ENCODE results near the gene TFR2. TPM values are rescaled to one million over a fixed set of nuclear protein-coding genes. Genes with fewer than 3 reads are reported as not detected.

Gene TFR2
- total and polyA plus RNA-seq, 9 of the 15 experiments (the other 6 are each of a cell fraction or from before 2014, with no cell fraction given) = 3.8 to 123 (median 51.1) TPM

GRCh38 chr7:100682228-100682741, 40.9 kb upstream of the TFR2 start:
- no peak overlapping the region for H3K9ac ChIP-seq (ENCODE audit: insufficient read depth in 1 of 2, low read depth in 2 of 2, low read length in 2 of 2)
- ChIA-PET CTCF (ENCODE audit: low intra/inter-chr PET ratio) (interaction anchor here (0.6 kb wide), 1 partner anchor 51 kb away, joined by 4 read pairs; no protein-coding TSS in a partner anchor), POLR2A (interaction anchor here (0.7 to 1.4 kb wide), 4 partner anchors 9 to 185 kb away, joined by 3 to 11 read pairs (median 3); partner anchors contain the start of genes FBXO24 and LRCH4)
- ATAC-seq (no peak), FAIRE-seq (no peak), DNase-seq (ENCODE audit: extremely low read depth in 1 of 4, low spot score in 3 of 4) (peak in 2 of 4 experiments; percentile 45 to 48)
- intact Hi-C loops (cut with micrococcal nuclease) (no loop called here), in situ Hi-C loops (cut with MboI) (no loop called here)
- no peaks in the 10 kb centered on the region for H3K9me3 ChIP-seq (replicated peaks; ENCODE audit: control insufficient read depth, insufficient read depth, low read depth, low read length)
- H4K20me1 ChIP-seq (replicated peaks; ENCODE audit: control insufficient read depth, insufficient read depth, low read length) = peaks cover 22% of the 10 kb centered on the region; the same call in 1 of the 2 replicates
- no TSS peak for BruUV-seq (replicated peaks)
- H3K27ac ChIP-seq (ENCODE audit: extremely low read depth, low read depth, low read length) = no peak overlapping the region
- H2AFZ ChIP-seq (ENCODE audit: low read depth, low read length) = no peak overlapping the region
- WGBS (ENCODE audit: insufficient coverage, low coverage, missing lambda C conversion rate) = 71% methylated on average over 23 of the region's 25 CpGs
- H3K4me3 ChIP-seq = no peak overlapping the region
- H3K4me2 ChIP-seq (ENCODE audit: insufficient read depth, low read length) = no peak overlapping the region
- H3K79me2 ChIP-seq (ENCODE audit: control insufficient read depth, insufficient read depth, low read length) = peaks cover 10% of the 10 kb centered on the region; the same call in 1 of the 3 replicates
- no peaks in the 10 kb centered on the region for H3K27me3 ChIP-seq (ENCODE audit: control insufficient read depth in 2 of 2, insufficient read depth in 2 of 2, low read length in 2 of 2)
- H3K9me1 ChIP-seq (ENCODE audit: control insufficient read depth, insufficient read depth, low read length) = no peaks in the 10 kb centered on the region
- H3K36me3 ChIP-seq (ENCODE audit: control insufficient read depth, insufficient read depth, low read length) = peaks cover 100% of the 10 kb centered on the region; the same call in 2 of the 3 replicates
- H3K4me1 ChIP-seq (replicated peaks in 1 of 2; ENCODE audit: control insufficient read depth in 2 of 2, insufficient read depth in 2 of 2, low read length in 2 of 2) = peaks cover 4 to 85% of the 10 kb centered on the region in 2 experiments; a peak in 4 of 5 replicates
- TF ChIP-seq MAX (CRISPR knock-in tag; IDR thresholded peaks at IDR 0.05) (no peak), ZNF121 (CRISPR knock-in tag; conservative IDR thresholded peaks at IDR 0.05) (no peak), NUFIP1 (IDR thresholded peaks at IDR 0.05; ENCODE audit: partially characterized antibody) (no peak), DACH1 (IDR thresholded peaks at IDR 0.05; ENCODE audit: partially characterized antibody) (peak; percentile 59), CREB5 (CRISPR knock-in tag; IDR thresholded peaks at IDR 0.05) (no peak), ZNF79 (CRISPR knock-in tag; IDR thresholded peaks at IDR 0.05; ENCODE audit: low read depth) (no peak), POLR2A (conservative IDR thresholded peaks at IDR 0.05) (0 out of 2 replicates have a peak, but pooled peaks have one; percentile 10), HDAC1 (IDR thresholded peaks at IDR 0.05) (no peak), MLX (CRISPR knock-in tag; conservative IDR thresholded peaks at IDR 0.05) (no peak), CHD2 (IDR thresholded peaks at IDR 0.05; ENCODE audit: low read depth, low read length) (no peak), SMARCA5 (IDR thresholded peaks at IDR 0.05) (no peak), POLR2AphosphoS2 (IDR thresholded peaks at IDR 0.05; ENCODE audit: low read length) (no peak), KDM1A (IDR thresholded peaks at IDR 0.05) (no peak), ARID1B (IDR thresholded peaks at IDR 0.05) (peak; percentile 44), FOXP1 (CRISPR knock-in tag; IDR thresholded peaks at IDR 0.05) (no peak), EP300 (IDR thresholded peaks at IDR 0.05; ENCODE audit: low read length) (no peak)
- TF ChIP-seq, protein P1, sequence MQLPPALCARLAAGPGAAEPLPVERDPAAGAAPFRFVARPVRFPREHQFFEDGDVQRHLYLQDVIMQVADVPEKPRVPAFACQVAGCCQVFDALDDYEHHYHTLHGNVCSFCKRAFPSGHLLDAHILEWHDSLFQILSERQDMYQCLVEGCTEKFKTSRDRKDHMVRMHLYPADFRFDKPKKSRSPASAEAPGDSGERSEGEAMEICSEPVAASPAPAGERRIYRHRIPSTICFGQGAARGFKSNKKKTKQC (CRISPR knock-in tag; IDR thresholded peaks at IDR 0.05) = no peak
- TF ChIP-seq, protein P2, sequence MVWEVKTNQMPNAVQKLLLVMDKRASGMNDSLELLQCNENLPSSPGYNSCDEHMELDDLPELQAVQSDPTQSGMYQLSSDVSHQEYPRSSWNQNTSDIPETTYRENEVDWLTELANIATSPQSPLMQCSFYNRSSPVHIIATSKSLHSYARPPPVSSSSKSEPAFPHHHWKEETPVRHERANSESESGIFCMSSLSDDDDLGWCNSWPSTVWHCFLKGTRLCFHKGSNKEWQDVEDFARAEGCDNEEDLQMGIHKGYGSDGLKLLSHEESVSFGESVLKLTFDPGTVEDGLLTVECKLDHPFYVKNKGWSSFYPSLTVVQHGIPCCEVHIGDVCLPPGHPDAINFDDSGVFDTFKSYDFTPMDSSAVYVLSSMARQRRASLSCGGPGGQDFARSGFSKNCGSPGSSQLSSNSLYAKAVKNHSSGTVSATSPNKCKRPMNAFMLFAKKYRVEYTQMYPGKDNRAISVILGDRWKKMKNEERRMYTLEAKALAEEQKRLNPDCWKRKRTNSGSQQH (CRISPR knock-in tag; IDR thresholded peaks at IDR 0.05) = no peak
- TF ChIP-seq, protein P3, sequence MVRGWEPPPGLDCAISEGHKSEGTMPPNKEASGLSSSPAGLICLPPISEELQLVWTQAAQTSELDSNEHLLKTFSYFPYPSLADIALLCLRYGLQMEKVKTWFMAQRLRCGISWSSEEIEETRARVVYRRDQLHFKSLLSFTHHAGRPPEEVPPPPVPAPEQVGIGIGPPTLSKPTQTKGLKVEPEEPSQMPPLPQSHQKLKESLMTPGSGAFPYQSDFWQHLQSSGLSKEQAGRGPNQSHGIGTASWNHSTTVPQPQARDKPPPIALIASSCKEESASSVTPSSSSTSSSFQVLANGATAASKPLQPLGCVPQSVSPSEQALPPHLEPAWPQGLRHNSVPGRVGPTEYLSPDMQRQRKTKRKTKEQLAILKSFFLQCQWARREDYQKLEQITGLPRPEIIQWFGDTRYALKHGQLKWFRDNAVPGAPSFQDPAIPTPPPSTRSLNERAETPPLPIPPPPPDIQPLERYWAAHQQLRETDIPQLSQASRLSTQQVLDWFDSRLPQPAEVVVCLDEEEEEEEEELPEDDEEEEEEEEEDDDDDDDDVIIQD (CRISPR knock-in tag; IDR thresholded peaks at IDR 0.05) = no peak

Measured in K562 (cell line).